ENCODE results near the gene CES3. TPM values are rescaled to one million over a fixed set of nuclear protein-coding genes. Genes with fewer than 3 reads are reported as not detected.
"Not testable (repeated sequence)": the region's sequence is repeated elsewhere in the genome, so short reads cannot be mapped to it uniquely, and the experiment has no call there.

CES3 gene
- total RNA-seq, 1 experiment from 2014 or later: 3.7 TPM

- not testable (repeated sequence) for H2BK20ac ChIP-seq (ENCODE audit: low read depth, low read length, poor library complexity, severe bottlenecking); H4K91ac ChIP-seq (ENCODE audit: insufficient read length, low read depth, low read length); H3K23ac ChIP-seq (ENCODE audit: insufficient read length, low read depth, low read length); H2AK5ac ChIP-seq (ENCODE audit: insufficient read length, low read length); H3K9me3 ChIP-seq (ENCODE audit: control insufficient read depth, low read depth, low read length); H3K79me1 ChIP-seq (ENCODE audit: insufficient read depth, low read depth, low read length, poor library complexity, severe bottlenecking); H2BK12ac ChIP-seq (ENCODE audit: insufficient read length, low read depth, low read length); H2BK15ac ChIP-seq (ENCODE audit: low read depth, low read length); DNase-seq; H3K56ac ChIP-seq (ENCODE audit: insufficient read length, low read depth, low read length); H3K36me3 Mint-ChIP-seq (ENCODE audit: insufficient read depth in 1 of 3, low read depth in 3 of 3); H3K14ac ChIP-seq (ENCODE audit: insufficient read depth, low read length); H4K5ac ChIP-seq (ENCODE audit: insufficient read length, low read depth, low read length); H3K79me2 ChIP-seq (ENCODE audit: insufficient read depth, low read length); H3K4ac ChIP-seq (ENCODE audit: low read depth, low read length); H4K20me1 ChIP-seq (ENCODE audit: control insufficient read depth, insufficient read depth, insufficient read length); H3K9me3 Mint-ChIP-seq; H3K27ac ChIP-seq (ENCODE audit: insufficient read length, low read depth, low read length); H3K18ac ChIP-seq (ENCODE audit: insufficient read length, low read depth, low read length); H3K4me2 ChIP-seq (ENCODE audit: insufficient read depth, insufficient read length, low read length); H3K23me2 ChIP-seq (ENCODE audit: insufficient read length, low read depth, low read length, poor library complexity, severe bottlenecking); H3K4me1 ChIP-seq (ENCODE audit: insufficient read depth, low read length); H3K9ac ChIP-seq (ENCODE audit: extremely low read depth, insufficient read length, low read length); H2AFZ ChIP-seq (ENCODE audit: low read length); H2BK120ac ChIP-seq (ENCODE audit: low read depth, low read length, poor library complexity, severe bottlenecking); H3T11ph ChIP-seq (ENCODE audit: low read length); H3K4me3 Mint-ChIP-seq; H4K8ac ChIP-seq (replicated peaks; ENCODE audit: insufficient read length, low read depth, low read length); H3K27me3 ChIP-seq (ENCODE audit: insufficient read depth, low read length); H3K27me3 Mint-ChIP-seq (ENCODE audit: low read depth); H2BK5ac ChIP-seq (ENCODE audit: insufficient read length, low read length)
- H3K4me1 Mint-ChIP-seq: peaks cover 10 to 12% of the 10 kb centered on the region in 2 experiments
- no CpG with 5 or more reads among the region's 11 CpGs for WGBS (ENCODE audit: extremely low coverage, insufficient read length, low lambda C conversion rate)
- H3K27ac Mint-ChIP-seq: peak overlapping the region in 2 of 3 experiments; percentile 72 to 79; a peak in 2 of 7 replicates
Observed at GRCh38 chr16:66974932-66975246, 13.8 kb downstream of the CES3 start.

All from H9 (cell line).